ENCODE data around the gene TIGAR. TPM values are rescaled to one million over a fixed set of nuclear protein-coding genes. Genes with fewer than 3 reads are reported as not detected.

Gene TIGAR
- total RNA-seq, 1 donor from 2014 or later: 20.7 TPM

- peak; percentile 52 for TF ChIP-seq CTCF (IDR thresholded peaks at IDR 0.05; ENCODE audit: partially characterized antibody, unreplicated experiment)
- no peak for DNase-seq
- H3K4me1 Mint-ChIP-seq (ENCODE audit: low read depth, unreplicated experiment): no peaks in the 10 kb centered on the region
- H3K27me3 Mint-ChIP-seq (ENCODE audit: unreplicated experiment): no peaks in the 10 kb centered on the region
- H3K27ac Mint-ChIP-seq (ENCODE audit: unreplicated experiment): no peak overlapping the region
- H3K36me3 Mint-ChIP-seq (ENCODE audit: unreplicated experiment): no peaks in the 10 kb centered on the region
- H3K9me3 Mint-ChIP-seq (ENCODE audit: unreplicated experiment): no peaks in the 10 kb centered on the region
- no peak overlapping the region for H3K4me3 Mint-ChIP-seq (ENCODE audit: unreplicated experiment)
Measured at GRCh38 chr12:4353785-4354208, 32.8 kb downstream of the TIGAR start.

- no peaks in the 10 kb centered on the region for H3K27me3 Mint-ChIP-seq (ENCODE audit: unreplicated experiment)
- no peak for TF ChIP-seq CTCF (IDR thresholded peaks at IDR 0.05; ENCODE audit: partially characterized antibody, unreplicated experiment)
- H3K9me3 Mint-ChIP-seq (ENCODE audit: unreplicated experiment): peaks cover 3% of the 10 kb centered on the region
- no peaks in the 10 kb centered on the region for H3K4me1 Mint-ChIP-seq (ENCODE audit: low read depth, unreplicated experiment)
- H3K4me3 Mint-ChIP-seq (ENCODE audit: unreplicated experiment): no peak overlapping the region
- H3K36me3 Mint-ChIP-seq (ENCODE audit: unreplicated experiment): no peaks in the 10 kb centered on the region
- no peak for DNase-seq
- no peak overlapping the region for H3K27ac Mint-ChIP-seq (ENCODE audit: unreplicated experiment)
Measured at GRCh38 chr12:4355156-4356040, 34.4 kb downstream of the TIGAR start.

GRCh38 chr12:4356041-4356327 is 35.0 kb downstream of the TIGAR start:
- peaks cover 3% of the 10 kb centered on the region for H3K9me3 Mint-ChIP-seq (ENCODE audit: unreplicated experiment)
- DNase-seq: peak; percentile 81
- no peaks in the 10 kb centered on the region for H3K4me1 Mint-ChIP-seq (ENCODE audit: low read depth, unreplicated experiment)
- no peaks in the 10 kb centered on the region for H3K27me3 Mint-ChIP-seq (ENCODE audit: unreplicated experiment)
- H3K27ac Mint-ChIP-seq (ENCODE audit: unreplicated experiment): no peak overlapping the region
- H3K4me3 Mint-ChIP-seq (ENCODE audit: unreplicated experiment): no peak overlapping the region
- peak; percentile 71 for TF ChIP-seq CTCF (IDR thresholded peaks at IDR 0.05; ENCODE audit: partially characterized antibody, unreplicated experiment)
- H3K36me3 Mint-ChIP-seq (ENCODE audit: unreplicated experiment): no peaks in the 10 kb centered on the region

- H3K4me1 Mint-ChIP-seq (ENCODE audit: low read depth, unreplicated experiment): peaks cover 4% of the 10 kb centered on the region
- peaks cover 1% of the 10 kb centered on the region for H3K9me3 Mint-ChIP-seq (ENCODE audit: unreplicated experiment)
- no peak overlapping the region for H3K27ac Mint-ChIP-seq (ENCODE audit: unreplicated experiment)
- no peak overlapping the region for H3K4me3 Mint-ChIP-seq (ENCODE audit: unreplicated experiment)
- no peak for TF ChIP-seq CTCF (IDR thresholded peaks at IDR 0.05; ENCODE audit: partially characterized antibody, unreplicated experiment)
- DNase-seq: no peak
- H3K27me3 Mint-ChIP-seq (ENCODE audit: unreplicated experiment): peaks cover 3% of the 10 kb centered on the region
- H3K36me3 Mint-ChIP-seq (ENCODE audit: unreplicated experiment): no peaks in the 10 kb centered on the region
Measured at GRCh38 chr12:4366090-4366489, 45.1 kb downstream of the TIGAR start.

GRCh38 chr12:4369548-4369947 is 48.5 kb downstream of the TIGAR start:
- no peak for DNase-seq
- peaks cover 4% of the 10 kb centered on the region for H3K4me1 Mint-ChIP-seq (ENCODE audit: low read depth, unreplicated experiment)
- H3K4me3 Mint-ChIP-seq (ENCODE audit: unreplicated experiment): no peak overlapping the region
- H3K27me3 Mint-ChIP-seq (ENCODE audit: unreplicated experiment): peaks cover 3% of the 10 kb centered on the region
- TF ChIP-seq CTCF (IDR thresholded peaks at IDR 0.05; ENCODE audit: partially characterized antibody, unreplicated experiment): no peak
- H3K27ac Mint-ChIP-seq (ENCODE audit: unreplicated experiment): no peak overlapping the region
- peaks cover 1% of the 10 kb centered on the region for H3K9me3 Mint-ChIP-seq (ENCODE audit: unreplicated experiment)
- no peaks in the 10 kb centered on the region for H3K36me3 Mint-ChIP-seq (ENCODE audit: unreplicated experiment)
